Sigmoid colon (tissue), 7 donors: ENCODE results near the gene PTBP3. TPM values are rescaled to one million over a fixed set of nuclear protein-coding genes. Genes with fewer than 3 reads are reported as not detected.

Experiments
- DNase-seq: peaks from one replicate; pipeline ENCODE4 v3.0.0-alpha.2; 2019
- H3K27ac ChIP-seq, 4 donors: fragments of 200-600 bp; sonication (generic); one replicate each; pipeline ENCODE4 v1.5.1; 2016 to 2019; ENCODE audit warnings: mild to moderate bottlenecking in 1 of 4
- H3K27me3 ChIP-seq, 3 donors: fragments of 200-600 bp; sonication (generic); one replicate each; pipeline ENCODE4 v1.5.1; 2019; ENCODE audit warnings: mild to moderate bottlenecking in 1 of 3
- H3K36me3 ChIP-seq, 4 donors: fragments of 200-600 bp; sonication (generic); one replicate each; pipeline ENCODE4 v1.5.1; 2016 to 2019
- H3K4me1 ChIP-seq, 4 donors: fragments of 200-600 bp; sonication (generic); one replicate each; pipeline ENCODE4 v1.5.1; 2017 to 2019
- H3K4me3 ChIP-seq, 4 donors: fragments of 200-600 bp; sonication (generic); one replicate each; pipeline ENCODE4 v1.5.1; 2017 to 2019; ENCODE audit warnings: mild to moderate bottlenecking in 2 of 4, moderate library complexity in 1 of 4
- H3K9me3 ChIP-seq, 4 donors: fragments of 200-600 bp in 3 of 4; sonication (generic) in 3 of 4; one replicate each; pipeline versions ENCODE4 v1.5.1 to v1.6.1; 2013 to 2019
- EP300 ChIP-seq, 4 donors: sonication (generic); formaldehyde crosslinking; IDR thresholded peaks; one replicate each; pipeline ENCODE4 v1.6.1; 2017; ENCODE audit warnings: antibody characterized with exemption in 4 of 4
- POLR2A ChIP-seq, 2 donors: fragments of 450-650 bp; IDR thresholded peaks; one replicate each; pipeline ENCODE4 v1.6.1; 2016; ENCODE audit warnings: antibody characterized with exemption in 2 of 2, mild to moderate bottlenecking in 2 of 2, moderate library complexity in 2 of 2
- POLR2AphosphoS5 ChIP-seq, 4 donors: sonication (generic); formaldehyde crosslinking; IDR thresholded peaks; one replicate each; pipeline ENCODE4 v1.6.1; 2017; ENCODE audit warnings: antibody characterized with exemption in 4 of 4
- WGBS, 2 donors: extraction: QIAGEN DNeasy Blood & Tissue Kit; methylation state at CpG; one replicate each; pipeline ENCODE4 v1.1.7; 2013; 5-methylcytosine and 5-hydroxymethylcytosine counted together
- intact Hi-C: fragments of 100-400 bp; cut with DNase I; formaldehyde crosslinking; loops from one replicate; pipeline ENCODE4 v1.15.1; 2023
- polyA plus RNA-seq, 3 donors: library from polyadenylated mRNA; stranded (reverse); fragments of 200-250 nt; gene quantifications; one replicate each; pipeline ENCODE4 v1.2.3, GENCODE V29; 2013
- total RNA-seq, 4 donors: library from RNA; depleted of rRNA; stranded (reverse); fragments of >200 nt; gene quantifications; one replicate each; pipeline ENCODE4 v1.1.0, GENCODE V29; 2016
- TF ChIP-seq, protein P1 (sequence below), 4 experiments: fragments of 450-650 bp in 3 of 4; fragments of 200-600 bp in 1 of 4; IDR thresholded peaks; one replicate each; pipeline ENCODE4 v1.5.1; 2016 to 2019; ENCODE audit warnings: antibody characterized with exemption in 4 of 4, mild to moderate bottlenecking in 3 of 4, moderate library complexity in 2 of 4
- donor health status: healthy with polysubstance abuse.
- donor health status: Bipolar disorder and iron deficiency.
- donor health status: healthy.

The PTBP3 gene
- total and polyA plus RNA-seq, 7 donors = 19.4 to 42.5 (median 24.0) TPM

DNA sequence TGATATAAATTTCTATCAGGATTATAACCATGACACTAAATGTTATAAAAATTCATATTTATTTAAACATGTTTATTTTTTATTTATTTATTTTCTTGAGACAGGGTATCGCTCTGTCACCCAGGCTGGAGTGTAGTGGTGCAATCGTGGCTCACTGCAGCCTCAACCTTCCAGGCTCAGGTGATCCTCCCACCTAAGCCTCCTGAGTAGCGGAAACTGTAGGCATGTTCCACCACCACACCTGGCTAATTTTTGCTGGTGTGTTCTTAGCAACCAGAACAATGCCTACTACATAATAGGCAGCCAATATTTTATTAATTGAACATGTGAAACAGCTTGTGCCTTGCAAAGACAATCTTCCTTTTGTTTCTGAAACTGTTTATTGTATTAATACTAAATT lies 6.5 kb upstream of the PTBP3 start:
- H3K36me3 ChIP-seq = no peaks in the 10 kb centered on the region
- H3K9me3 ChIP-seq = no peaks in the 10 kb centered on the region
- no peak overlapping the region for H3K27ac ChIP-seq
- DNase-seq = no peak
- intact Hi-C loops = loop anchor here (10.0 kb wide), 2 partner anchors 575 to 855 kb away; partner anchors contain the start of gene ECPAS
- no peak overlapping the region for H3K4me3 ChIP-seq
- no peaks in the 10 kb centered on the region for H3K27me3 ChIP-seq
- TF ChIP-seq POLR2A (IDR thresholded peaks at IDR 0.05) (no peak), POLR2AphosphoS5 (IDR thresholded peaks at IDR 0.05) (no peak), EP300 (IDR thresholded peaks at IDR 0.05) (no peak)
- 94 to 98% methylated on average over 3 of the region's 3 CpGs for WGBS, 2 donors
- H3K4me1 ChIP-seq = no peaks in the 10 kb centered on the region

DNA sequence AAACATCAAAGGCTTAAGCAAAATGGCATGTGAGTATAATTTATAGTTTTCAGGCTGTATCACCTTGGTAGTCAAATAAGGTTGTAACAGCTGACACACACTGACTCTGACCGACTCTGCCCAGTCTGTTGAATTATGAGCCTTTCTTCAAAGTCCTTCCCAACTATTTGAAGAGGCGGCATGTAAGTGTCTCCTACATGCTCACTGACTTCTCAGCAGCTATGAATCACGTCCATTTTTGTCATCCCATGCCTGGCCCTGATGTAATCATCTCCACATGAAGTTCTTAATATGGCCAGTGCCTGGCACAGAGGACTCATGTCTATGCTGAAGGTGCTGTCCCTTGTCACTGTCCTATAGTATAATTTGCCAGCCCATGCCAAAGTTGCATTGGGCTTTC lies 5.1 kb upstream of the PTBP3 start:
- Histone ChIP-seq H3K9me3 (no peaks in the 10 kb centered on the region), H3K4me1 (peaks cover 0 to 2% (median 0%) of the 10 kb centered on the region in 4 donors), H3K27ac (no peak overlapping the region), H3K4me3 (no peak overlapping the region), H3K36me3 (no peaks in the 10 kb centered on the region), H3K27me3 (no peaks in the 10 kb centered on the region)
- 23 to 61% methylated on average over 3 of the region's 3 CpGs for WGBS, 2 donors
- TF ChIP-seq POLR2AphosphoS5 (IDR thresholded peaks at IDR 0.05) (no peak), POLR2A (IDR thresholded peaks at IDR 0.05) (no peak), EP300 (IDR thresholded peaks at IDR 0.05) (no peak)
- TF ChIP-seq, protein P1, sequence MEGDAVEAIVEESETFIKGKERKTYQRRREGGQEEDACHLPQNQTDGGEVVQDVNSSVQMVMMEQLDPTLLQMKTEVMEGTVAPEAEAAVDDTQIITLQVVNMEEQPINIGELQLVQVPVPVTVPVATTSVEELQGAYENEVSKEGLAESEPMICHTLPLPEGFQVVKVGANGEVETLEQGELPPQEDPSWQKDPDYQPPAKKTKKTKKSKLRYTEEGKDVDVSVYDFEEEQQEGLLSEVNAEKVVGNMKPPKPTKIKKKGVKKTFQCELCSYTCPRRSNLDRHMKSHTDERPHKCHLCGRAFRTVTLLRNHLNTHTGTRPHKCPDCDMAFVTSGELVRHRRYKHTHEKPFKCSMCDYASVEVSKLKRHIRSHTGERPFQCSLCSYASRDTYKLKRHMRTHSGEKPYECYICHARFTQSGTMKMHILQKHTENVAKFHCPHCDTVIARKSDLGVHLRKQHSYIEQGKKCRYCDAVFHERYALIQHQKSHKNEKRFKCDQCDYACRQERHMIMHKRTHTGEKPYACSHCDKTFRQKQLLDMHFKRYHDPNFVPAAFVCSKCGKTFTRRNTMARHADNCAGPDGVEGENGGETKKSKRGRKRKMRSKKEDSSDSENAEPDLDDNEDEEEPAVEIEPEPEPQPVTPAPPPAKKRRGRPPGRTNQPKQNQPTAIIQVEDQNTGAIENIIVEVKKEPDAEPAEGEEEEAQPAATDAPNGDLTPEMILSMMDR (IDR thresholded peaks at IDR 0.05) = no peak
- intact Hi-C loops = loop anchor here (10.0 kb wide), 2 partner anchors 574 to 854 kb away; partner anchors contain the start of gene ECPAS
- no peak for DNase-seq

DNA sequence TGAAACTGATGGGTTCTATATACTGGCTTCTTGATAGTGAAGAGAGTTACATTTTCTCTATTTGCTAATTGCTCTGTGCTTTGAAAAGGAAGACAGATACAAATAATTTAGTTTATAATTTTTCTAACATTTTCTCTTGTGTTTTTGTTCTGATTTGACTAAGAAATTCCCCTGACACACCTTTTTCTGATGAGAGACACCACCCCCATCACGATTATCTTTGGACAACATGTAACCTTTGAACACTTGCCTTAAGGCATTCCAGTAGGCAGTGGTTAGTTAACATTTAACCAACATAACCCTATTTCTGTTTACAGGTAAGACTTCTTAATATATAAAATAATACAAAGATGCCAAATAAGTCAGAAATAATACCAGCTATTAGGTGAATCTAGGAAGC lies 4.1 kb upstream of the PTBP3 start:
- TF ChIP-seq POLR2AphosphoS5 (IDR thresholded peaks at IDR 0.05) = no peak
- TF ChIP-seq, protein P1 (IDR thresholded peaks at IDR 0.05) = no peak
- no peak for TF ChIP-seq EP300 (IDR thresholded peaks at IDR 0.05)
- no peak for TF ChIP-seq POLR2A (IDR thresholded peaks at IDR 0.05)
- Histone ChIP-seq H3K27ac (no peak overlapping the region), H3K9me3 (no peaks in the 10 kb centered on the region), H3K36me3 (no peaks in the 10 kb centered on the region), H3K27me3 (no peaks in the 10 kb centered on the region), H3K4me1 (peaks cover 0 to 2% (median under 1%) of the 10 kb centered on the region in 4 donors), H3K4me3 (no peak overlapping the region)
- DNase-seq = no peak
- WGBS, 2 donors = 13 to 59% methylated on average over 1 of the region's 1 CpG
- intact Hi-C loops = loop anchor here (10.0 kb wide), 2 partner anchors 573 to 853 kb away; partner anchors contain the start of gene ECPAS

DNA sequence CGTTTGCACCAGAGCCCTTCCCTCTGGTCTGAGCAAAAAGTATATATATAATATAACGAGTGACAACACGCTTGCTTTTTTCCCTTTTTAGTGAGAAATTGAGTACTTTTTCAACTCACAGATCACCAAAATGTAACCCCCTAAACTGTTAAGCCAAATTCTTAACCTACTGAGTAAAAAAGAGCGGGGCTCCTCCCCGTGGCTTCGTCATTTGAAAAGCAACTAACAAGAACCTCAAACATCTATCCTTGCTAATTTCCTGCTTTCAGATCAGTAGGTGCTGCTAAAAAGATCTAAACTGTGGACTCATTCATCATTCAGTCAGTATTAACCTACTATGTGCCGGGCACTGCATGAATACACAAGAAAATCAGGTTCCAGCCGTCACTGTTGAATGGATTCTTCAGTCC lies 1.0 kb upstream of the PTBP3 start:
- Histone ChIP-seq H3K4me1 (peaks cover 2 to 15% (median 11%) of the 10 kb centered on the region in 4 donors), H3K9me3 (no peaks in the 10 kb centered on the region), H3K27ac (peak overlapping the region; percentile 94 to 99 (median 98)), H3K36me3 (no peaks in the 10 kb centered on the region), H3K4me3 (peak overlapping the region; percentile 39 to 99 (median 79)), H3K27me3 (no peaks in the 10 kb centered on the region)
- intact Hi-C loops = loop anchor here (10.0 kb wide), 2 partner anchors 570 to 850 kb away; partner anchors contain the start of gene ECPAS
- no peak for DNase-seq
- TF ChIP-seq POLR2A (IDR thresholded peaks at IDR 0.05) (no peak), POLR2AphosphoS5 (IDR thresholded peaks at IDR 0.05) (no peak)
- TF ChIP-seq, protein P1 (IDR thresholded peaks at IDR 0.05) = no peak
- WGBS, 2 donors = 2 to 5% methylated on average over 8 of the region's 8 CpGs

DNA sequence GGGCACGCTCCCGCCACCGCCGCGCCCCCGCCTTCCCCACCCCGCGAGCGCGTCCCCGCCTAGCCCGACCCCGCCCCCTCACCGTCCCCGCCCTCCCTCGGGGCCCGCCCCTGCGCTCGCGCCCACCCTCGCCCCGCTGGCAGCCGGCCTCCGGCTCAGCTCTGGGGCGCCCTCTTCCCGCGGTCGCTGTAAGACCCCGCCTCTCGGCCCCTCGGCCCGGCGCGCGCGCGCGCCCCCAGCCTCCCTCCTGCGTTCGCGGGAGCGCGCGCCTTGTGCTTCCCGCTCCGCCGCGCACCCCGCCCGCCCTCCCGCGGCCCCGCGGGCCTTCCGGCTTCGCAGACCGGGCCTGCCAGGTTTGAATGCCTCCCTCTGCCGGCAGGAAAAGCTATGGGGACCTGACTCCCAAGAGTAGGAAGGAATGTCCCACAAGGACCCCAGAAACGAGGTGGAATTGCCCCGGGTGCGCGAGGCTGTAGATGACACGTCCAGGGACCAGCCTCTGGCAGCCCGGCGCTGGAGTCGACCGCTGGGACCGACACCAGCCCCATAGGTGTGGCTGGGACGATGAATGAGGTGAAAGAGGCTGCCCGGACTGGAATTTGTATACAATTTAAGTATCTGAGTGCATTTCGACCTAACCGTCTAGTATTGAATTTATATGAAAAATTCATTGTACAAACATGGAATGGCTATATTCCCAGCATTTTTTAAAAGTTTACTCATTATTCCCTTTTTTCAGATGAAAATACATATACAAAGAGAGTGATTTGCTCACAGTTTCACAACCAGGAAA lies 416 bp upstream of the PTBP3 start:
- TF ChIP-seq, protein P1 (IDR thresholded peaks at IDR 0.05) = peak; percentile 25 to 69 (median 43)
- no peak for TF ChIP-seq POLR2A (IDR thresholded peaks at IDR 0.05)
- Histone ChIP-seq H3K27me3 (no peaks in the 10 kb centered on the region), H3K9me3 (no peaks in the 10 kb centered on the region), H3K36me3 (no peaks in the 10 kb centered on the region), H3K4me3 (peak overlapping the region; percentile 59 to 99 (median 79)), H3K4me1 (peaks cover 2 to 15% (median 11%) of the 10 kb centered on the region in 4 donors), H3K27ac (peak overlapping the region; percentile 94 to 99 (median 98))
- intact Hi-C loops = loop anchor here (1.0 to 10.0 kb wide), 4 partner anchors 45 to 849 kb away; partner anchors contain the start of genes ECPAS and UGCG
- DNase-seq = peak; percentile 97
- 0% methylated on average over 72 of the region's 72 CpGs for WGBS, 2 donors
